CD4-positive, alpha-beta memory T cell (primary cell): Measurements from ENCODE around the gene HYCC2. TPM values are rescaled to one million over a fixed set of nuclear protein-coding genes. Genes with fewer than 3 reads are reported as not detected.
"Not testable (repeated sequence)": the region's sequence is repeated elsewhere in the genome, so short reads cannot be mapped to it uniquely, and the experiment has no call there.

Experiments used
- CTCF ChIA-PET: fragments of 350-600 bp; sonication (Branson Sonifier 250); formaldehyde crosslinking; loops from one replicate; lab custom pipeline; 2021; ENCODE audit warnings: inconsistent platforms; ENCODE audit not compliant: partially characterized antibody; lab: Charles Lee
- POLR2A ChIA-PET: fragments of 350-600 bp; sonication (Branson Sonifier 250); formaldehyde crosslinking; loops from one replicate; lab custom pipeline; 2021; ENCODE audit not compliant: partially characterized antibody; lab: Charles Lee
- DNase-seq, 5 donors: peaks; one replicate each; pipeline versions ENCODE4 v3.0.0 to v3.0.0-alpha.2; 2020 to 2022; ENCODE audit warnings: mixed read lengths in 1 of 5
- H3K27ac ChIP-seq: one replicate; pipeline ENCODE4 v1.7.0; 2013; ENCODE audit warnings: low read depth, low read length
- H3K27me3 ChIP-seq: 2 replicates; pipeline ENCODE4 v1.7.0; 2013; ENCODE audit warnings: mild to moderate bottlenecking, low read length, moderate library complexity; ENCODE audit not compliant: insufficient read depth
- H3K36me3 ChIP-seq: 2 replicates; pipeline ENCODE4 v1.7.0; 2013; ENCODE audit warnings: mild to moderate bottlenecking, low read length, moderate library complexity; ENCODE audit not compliant: insufficient read depth
- H3K4me1 ChIP-seq: 2 replicates; pipeline ENCODE4 v1.7.0; 2013; ENCODE audit warnings: mild to moderate bottlenecking, low read length, moderate library complexity; ENCODE audit not compliant: insufficient read depth
- H3K4me3 ChIP-seq, 2 donors: one replicate each; pipeline ENCODE4 v1.7.0; 2013; ENCODE audit warnings: low read length in 2 of 2, mild to moderate bottlenecking in 1 of 2
- H3K9me3 ChIP-seq, 2 donors: one replicate each; pipeline ENCODE4 v1.7.0; 2013; ENCODE audit warnings: low read length in 2 of 2, control low read depth in 1 of 2; ENCODE audit not compliant: control insufficient read depth in 1 of 2
- H3K27ac Mint-ChIP-seq, 7 donors: one replicate each; pipeline ENCODE4 v1.8.0; 2020 to 2021; ENCODE audit warnings: mixed read lengths in 7 of 7, mild to moderate bottlenecking in 6 of 7, inconsistent platforms in 3 of 7, moderate library complexity in 3 of 7
- H3K27me3 Mint-ChIP-seq, 2 donors: one replicate each; pipeline ENCODE4 v1.8.0; 2020 to 2021; ENCODE audit warnings: mixed read lengths in 2 of 2
- H3K36me3 Mint-ChIP-seq, 2 donors: one replicate each; pipeline ENCODE4 v1.8.0; 2020 to 2021; ENCODE audit warnings: mixed read lengths in 2 of 2, inconsistent platforms in 1 of 2, mild to moderate bottlenecking in 1 of 2
- H3K4me1 Mint-ChIP-seq, 4 donors: one replicate each; pipeline ENCODE4 v1.8.0; 2020 to 2021; ENCODE audit warnings: mixed read lengths in 4 of 4, mild to moderate bottlenecking in 1 of 4
- H3K4me3 Mint-ChIP-seq, 8 donors: one replicate each; pipeline ENCODE4 v1.8.0; 2020 to 2021; ENCODE audit warnings: mixed read lengths in 8 of 8, mild to moderate bottlenecking in 7 of 8, moderate library complexity in 6 of 8, inconsistent platforms in 3 of 8
- H3K9me3 Mint-ChIP-seq, 8 donors: one replicate each; pipeline ENCODE4 v1.8.0; 2020 to 2021; ENCODE audit warnings: mixed read lengths in 8 of 8, mild to moderate bottlenecking in 5 of 8, inconsistent platforms in 3 of 8, moderate library complexity in 1 of 8
- intact Hi-C: fragments of 100-400 bp; cut with micrococcal nuclease; formaldehyde crosslinking; loops from one replicate; pipeline ENCODE4 v1.15.1; 2023
- polyA plus RNA-seq, 2 donors: library from polyadenylated mRNA; unstranded; fragments of 300-500 nt; fragmentation: Illumina TruSeq; gene quantifications; one replicate each; pipeline ENCODE4 v1.2.3, GENCODE V29; 2021
- total RNA-seq, 2 experiments: library from RNA; stranded (reverse); gene quantifications; one replicate each; pipeline ENCODE4 v1.2.3, GENCODE V29; 2021

Gene HYCC2
- total and polyA plus RNA-seq, 4 experiments from 2014 or later: 23.5 to 36.4 (median 29.1) TPM

GRCh38 chr2:201059961-201060755, 11.3 kb downstream of the HYCC2 start:
- Mint-ChIP-seq H3K27ac (peak overlapping the region in 5 of 7 donors; percentile 21 to 89 (median 54)), H3K27me3 (no peaks in the 10 kb centered on the region), H3K4me3 (peak overlapping the region in 2 of 8 donors; percentile 8 to 17), H3K9me3 (no peaks in the 10 kb centered on the region), H3K36me3 (peaks cover 10 to 27% of the 10 kb centered on the region in 2 donors), H3K4me1 (peaks cover 26 to 53% (median 40%) of the 10 kb centered on the region in 4 donors)
- ChIA-PET POLR2A (interaction anchor here (0.6 kb wide), 2 partner anchors 317 to 391 kb away, joined by 3 to 4 read pairs; partner anchors contain the start of gene TRAK2), CTCF (interaction anchor here (1.4 to 2.1 kb wide), 2 partner anchors 9 to 11 kb away, joined by 5 to 6 read pairs; partner anchors contain the start of genes HYCC2 and NDUFB3)
- Histone ChIP-seq H3K36me3 (peaks cover 4% of the 10 kb centered on the region), H3K27me3 (no peaks in the 10 kb centered on the region), H3K4me1 (peaks cover 16% of the 10 kb centered on the region), H3K27ac (no peak overlapping the region), H3K9me3 (no peaks in the 10 kb centered on the region), H3K4me3 (no peak overlapping the region)
- intact Hi-C loops: no loop called here
- DNase-seq: peak in 2 of 5 donors; percentile 6 to 9

- no peak overlapping the region for H3K4me3 Mint-ChIP-seq
- H3K27ac ChIP-seq: no peak overlapping the region
- ChIA-PET POLR2A (no interaction called here), CTCF (interaction anchor here (0.8 to 1.1 kb wide), 2 partner anchors 10 to 56 kb away, joined by 3 to 7 read pairs; no protein-coding TSS in a partner anchor)
- peaks cover 4% of the 10 kb centered on the region for H3K36me3 ChIP-seq
- peak overlapping the region in 4 of 7 donors; percentile 2 to 55 (median 26) for H3K27ac Mint-ChIP-seq
- H3K4me1 Mint-ChIP-seq: peaks cover 24 to 48% (median 37%) of the 10 kb centered on the region in 4 donors
- no peaks in the 10 kb centered on the region for H3K9me3 ChIP-seq
- intact Hi-C loops: no loop called here
- H3K4me3 ChIP-seq: no peak overlapping the region
- no peaks in the 10 kb centered on the region for H3K27me3 Mint-ChIP-seq
- H3K36me3 Mint-ChIP-seq: peaks cover 10 to 31% of the 10 kb centered on the region in 2 donors
- no peaks in the 10 kb centered on the region for H3K27me3 ChIP-seq
- no peak for DNase-seq
- peaks cover 16% of the 10 kb centered on the region for H3K4me1 ChIP-seq
- H3K9me3 Mint-ChIP-seq: no peaks in the 10 kb centered on the region
These were observed 12.6 kb downstream of the HYCC2 start for GRCh38 chr2:201058914-201059313.

- intact Hi-C loops: no loop called here
- H3K36me3 ChIP-seq: peaks cover 4% of the 10 kb centered on the region
- no peaks in the 10 kb centered on the region for H3K27me3 ChIP-seq
- DNase-seq: no peak
- no peak overlapping the region for H3K4me3 ChIP-seq
- Mint-ChIP-seq H3K9me3 (no peaks in the 10 kb centered on the region), H3K4me1 (peaks cover 16 to 44% (median 31%) of the 10 kb centered on the region in 4 donors), H3K27me3 (no peaks in the 10 kb centered on the region), H3K4me3 (no peak overlapping the region), H3K27ac (peak overlapping the region in 6 of 7 donors; percentile 9 to 79 (median 62)), H3K36me3 (peaks cover 11 to 30% of the 10 kb centered on the region in 2 donors)
- no peaks in the 10 kb centered on the region for H3K9me3 ChIP-seq
- ChIA-PET POLR2A (no interaction called here), CTCF (interaction anchor here (0.9 kb wide), 1 partner anchor 11 kb away, joined by 7 read pairs; no protein-coding TSS in a partner anchor)
- peaks cover 16% of the 10 kb centered on the region for H3K4me1 ChIP-seq
- H3K27ac ChIP-seq: no peak overlapping the region
These were observed 13.7 kb downstream of the HYCC2 start for GRCh38 chr2:201057715-201058248.

- ChIA-PET CTCF (interaction anchor here (0.9 to 1.5 kb wide), 4 partner anchors 12 to 175 kb away, joined by 3 to 7 read pairs (median 4); no protein-coding TSS in a partner anchor), POLR2A (interaction anchor here (0.7 kb wide), 1 partner anchor 15 kb away, joined by 4 read pairs; the partner anchor contains the start of gene NDUFB3)
- Mint-ChIP-seq H3K4me1 (peaks cover 19 to 50% (median 37%) of the 10 kb centered on the region in 4 donors), H3K27me3 (no peaks in the 10 kb centered on the region), H3K4me3 (no peak overlapping the region), H3K9me3 (no peaks in the 10 kb centered on the region), H3K36me3 (peaks cover 16 to 34% of the 10 kb centered on the region in 2 donors), H3K27ac (peak overlapping the region in 4 of 7 donors; percentile 36 to 58 (median 44))
- DNase-seq: no peak
- Histone ChIP-seq H3K27ac (no peak overlapping the region), H3K4me1 (peaks cover 16% of the 10 kb centered on the region), H3K9me3 (no peaks in the 10 kb centered on the region), H3K36me3 (peaks cover 4% of the 10 kb centered on the region), H3K27me3 (no peaks in the 10 kb centered on the region), H3K4me3 (no peak overlapping the region)
- intact Hi-C loops: no loop called here
These were observed 14.4 kb downstream of the HYCC2 start for GRCh38 chr2:201057087-201057521.

GRCh38 chr2:201049455-201049854, 22.0 kb downstream of the HYCC2 start:
- H3K4me1 ChIP-seq: no peaks in the 10 kb centered on the region
- no peaks in the 10 kb centered on the region for H3K27me3 ChIP-seq
- H3K4me1 Mint-ChIP-seq: peaks cover 18 to 38% (median 24%) of the 10 kb centered on the region in 4 donors
- peaks cover 0 to 13% (median 9%) of the 10 kb centered on the region in 8 donors for H3K9me3 Mint-ChIP-seq
- H3K27ac Mint-ChIP-seq: no peak overlapping the region
- ChIA-PET POLR2A (no interaction called here), CTCF (interaction anchor here (1.7 kb wide), 1 partner anchor 128 kb away, joined by 7 read pairs; no protein-coding TSS in a partner anchor)
- H3K9me3 ChIP-seq: no peaks in the 10 kb centered on the region
- H3K4me3 ChIP-seq: no peak overlapping the region
- no peak for DNase-seq
- no peak overlapping the region for H3K4me3 Mint-ChIP-seq
- H3K27ac ChIP-seq: no peak overlapping the region
- peaks cover 38 to 42% of the 10 kb centered on the region in 2 donors for H3K36me3 Mint-ChIP-seq
- no peaks in the 10 kb centered on the region for H3K27me3 Mint-ChIP-seq
- H3K36me3 ChIP-seq: no peaks in the 10 kb centered on the region
- intact Hi-C loops: no loop called here

GRCh38 chr2:201046881-201047280, 24.6 kb downstream of the HYCC2 start:
- H3K4me3 ChIP-seq: no peak overlapping the region
- H3K4me1 ChIP-seq: no peaks in the 10 kb centered on the region
- ChIA-PET CTCF (no interaction called here), POLR2A (no interaction called here)
- Mint-ChIP-seq H3K4me3 (no peak overlapping the region), H3K27me3 (no peaks in the 10 kb centered on the region), H3K27ac (peak overlapping the region in 1 of 7 donors; percentile 53), H3K36me3 (peaks cover 35 to 38% of the 10 kb centered on the region in 2 donors), H3K9me3 (peaks cover 0 to 13% (median 9%) of the 10 kb centered on the region in 8 donors), H3K4me1 (peaks cover 10 to 24% (median 13%) of the 10 kb centered on the region in 4 donors)
- no peaks in the 10 kb centered on the region for H3K36me3 ChIP-seq
- H3K9me3 ChIP-seq: no peaks in the 10 kb centered on the region
- DNase-seq: no peak
- intact Hi-C loops: no loop called here
- H3K27me3 ChIP-seq: no peaks in the 10 kb centered on the region
- H3K27ac ChIP-seq: no peak overlapping the region

- peaks cover 0 to 17% (median 11%) of the 10 kb centered on the region in 8 donors for H3K9me3 Mint-ChIP-seq
- H3K27ac ChIP-seq, DNase-seq, H3K4me3 ChIP-seq, H3K36me3 ChIP-seq, H3K9me3 ChIP-seq, H3K27ac Mint-ChIP-seq, POLR2A ChIA-PET, H3K4me1 ChIP-seq, H3K27me3 ChIP-seq, H3K27me3 Mint-ChIP-seq, intact Hi-C loops, H3K4me3 Mint-ChIP-seq: not testable (repeated sequence)
- CTCF ChIA-PET: interaction anchor here (1.8 kb wide), 1 partner anchor 21 kb away, joined by 4 read pairs; no protein-coding TSS in a partner anchor
- H3K4me1 Mint-ChIP-seq: peaks cover 5 to 32% (median 15%) of the 10 kb centered on the region in 4 donors
- peaks cover 42 to 43% of the 10 kb centered on the region in 2 donors for H3K36me3 Mint-ChIP-seq
These were observed 28.4 kb downstream of the HYCC2 start for GRCh38 chr2:201043050-201043449.
